Suprapubic skin (tissue), 4 donors: Measurements from ENCODE around the gene DDX49.

ENCODE experiments used
- EP300 ChIP-seq: sonication (generic); formaldehyde crosslinking; IDR thresholded peaks from one replicate; pipeline ENCODE4 v1.6.1; 2017; ENCODE audit warnings: antibody characterized with exemption
- POLR2AphosphoS5 ChIP-seq, 3 donors: sonication (generic); formaldehyde crosslinking; IDR thresholded peaks; one replicate each; pipeline ENCODE4 v1.6.1; 2017; ENCODE audit warnings: antibody characterized with exemption in 3 of 3
- TF ChIP-seq, protein P1 (sequence below), 2 donors: fragments of 200-600 bp in 1 of 2; fragments of 450-650 bp in 1 of 2; sonication (generic) in 1 of 2; IDR thresholded peaks; one replicate each; pipeline ENCODE4 v1.5.1; 2016 to 2019; ENCODE audit warnings: antibody characterized with exemption in 2 of 2, mild to moderate bottlenecking in 1 of 2, moderate library complexity in 1 of 2

DNA sequence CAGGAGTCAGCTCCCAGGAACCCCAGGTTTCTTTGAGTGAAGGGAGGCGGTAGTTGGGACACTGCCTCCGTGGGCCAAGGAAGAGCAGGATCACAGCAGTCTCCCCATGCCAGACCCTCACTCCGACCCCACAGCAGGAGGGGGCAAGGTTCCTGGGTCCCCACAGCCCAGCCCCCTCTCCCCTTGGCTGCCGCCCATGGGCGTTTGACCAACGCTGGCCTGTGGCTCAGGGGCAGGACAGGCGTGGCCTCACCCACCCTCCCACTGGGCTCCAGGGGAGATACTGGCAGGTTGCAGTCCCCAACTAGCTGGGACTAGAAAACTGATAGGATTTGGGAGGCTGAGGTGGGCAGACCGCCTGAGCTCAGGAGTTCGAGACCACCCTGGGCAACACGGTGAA, 9.5 kb upstream of the DDX49 start:
- TF ChIP-seq, protein P1, sequence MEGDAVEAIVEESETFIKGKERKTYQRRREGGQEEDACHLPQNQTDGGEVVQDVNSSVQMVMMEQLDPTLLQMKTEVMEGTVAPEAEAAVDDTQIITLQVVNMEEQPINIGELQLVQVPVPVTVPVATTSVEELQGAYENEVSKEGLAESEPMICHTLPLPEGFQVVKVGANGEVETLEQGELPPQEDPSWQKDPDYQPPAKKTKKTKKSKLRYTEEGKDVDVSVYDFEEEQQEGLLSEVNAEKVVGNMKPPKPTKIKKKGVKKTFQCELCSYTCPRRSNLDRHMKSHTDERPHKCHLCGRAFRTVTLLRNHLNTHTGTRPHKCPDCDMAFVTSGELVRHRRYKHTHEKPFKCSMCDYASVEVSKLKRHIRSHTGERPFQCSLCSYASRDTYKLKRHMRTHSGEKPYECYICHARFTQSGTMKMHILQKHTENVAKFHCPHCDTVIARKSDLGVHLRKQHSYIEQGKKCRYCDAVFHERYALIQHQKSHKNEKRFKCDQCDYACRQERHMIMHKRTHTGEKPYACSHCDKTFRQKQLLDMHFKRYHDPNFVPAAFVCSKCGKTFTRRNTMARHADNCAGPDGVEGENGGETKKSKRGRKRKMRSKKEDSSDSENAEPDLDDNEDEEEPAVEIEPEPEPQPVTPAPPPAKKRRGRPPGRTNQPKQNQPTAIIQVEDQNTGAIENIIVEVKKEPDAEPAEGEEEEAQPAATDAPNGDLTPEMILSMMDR (IDR thresholded peaks at IDR 0.05) = no peak
- TF ChIP-seq EP300 (no peak), POLR2AphosphoS5 (IDR thresholded peaks at IDR 0.05) (no peak)
